HG03558 (cell line): ENCODE measurements around the gene MYH7B.

Experiments
- ATAC-seq: cut with Tn5 transposase; IDR thresholded peaks from one replicate; pipeline ENCODE4 v1.9.1; 2021; ENCODE audit warnings: moderate number of reproducible peaks; ENCODE audit not compliant: unreplicated experiment; ENCODE audit errors: extremely low read depth

The MYH7B gene

GRCh38 chr20:35002426-35003210, 47.0 kb downstream of the MYH7B start:
- no peak for ATAC-seq

- no peak for ATAC-seq
Measured at GRCh38 chr20:35003211-35004031, 47.8 kb downstream of the MYH7B start.

GRCh38 chr20:35004051-35004725, 48.5 kb downstream of the MYH7B start:
- ATAC-seq: no peak

GRCh38 chr20:35004749-35005462, 49.2 kb downstream of the MYH7B start:
- no peak for ATAC-seq
